ENCODE measurements around the gene CACNA2D3.

GRCh38 chr3:54476891-54477290, 354.5 kb downstream of the CACNA2D3 start:
- TF ChIP-seq CTCF (IDR thresholded peaks at IDR 0.05) (no peak), POLR2A (IDR thresholded peaks at IDR 0.05) (no peak), POLR2AphosphoS5 (IDR thresholded peaks at IDR 0.05; ENCODE audit: insufficient read depth in 1 of 2, low read depth in 1 of 2) (no peak)
